NCI-H1694 (cell line): ENCODE data around the gene LPCAT2.

ENCODE experiments used
- DNase-seq: peaks from one replicate; lab custom pipeline; 2025; lab: John Stamatoyannopoulos, UW

The LPCAT2 gene, protein sequence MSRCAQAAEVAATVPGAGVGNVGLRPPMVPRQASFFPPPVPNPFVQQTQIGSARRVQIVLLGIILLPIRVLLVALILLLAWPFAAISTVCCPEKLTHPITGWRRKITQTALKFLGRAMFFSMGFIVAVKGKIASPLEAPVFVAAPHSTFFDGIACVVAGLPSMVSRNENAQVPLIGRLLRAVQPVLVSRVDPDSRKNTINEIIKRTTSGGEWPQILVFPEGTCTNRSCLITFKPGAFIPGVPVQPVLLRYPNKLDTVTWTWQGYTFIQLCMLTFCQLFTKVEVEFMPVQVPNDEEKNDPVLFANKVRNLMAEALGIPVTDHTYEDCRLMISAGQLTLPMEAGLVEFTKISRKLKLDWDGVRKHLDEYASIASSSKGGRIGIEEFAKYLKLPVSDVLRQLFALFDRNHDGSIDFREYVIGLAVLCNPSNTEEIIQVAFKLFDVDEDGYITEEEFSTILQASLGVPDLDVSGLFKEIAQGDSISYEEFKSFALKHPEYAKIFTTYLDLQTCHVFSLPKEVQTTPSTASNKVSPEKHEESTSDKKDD

DNA sequence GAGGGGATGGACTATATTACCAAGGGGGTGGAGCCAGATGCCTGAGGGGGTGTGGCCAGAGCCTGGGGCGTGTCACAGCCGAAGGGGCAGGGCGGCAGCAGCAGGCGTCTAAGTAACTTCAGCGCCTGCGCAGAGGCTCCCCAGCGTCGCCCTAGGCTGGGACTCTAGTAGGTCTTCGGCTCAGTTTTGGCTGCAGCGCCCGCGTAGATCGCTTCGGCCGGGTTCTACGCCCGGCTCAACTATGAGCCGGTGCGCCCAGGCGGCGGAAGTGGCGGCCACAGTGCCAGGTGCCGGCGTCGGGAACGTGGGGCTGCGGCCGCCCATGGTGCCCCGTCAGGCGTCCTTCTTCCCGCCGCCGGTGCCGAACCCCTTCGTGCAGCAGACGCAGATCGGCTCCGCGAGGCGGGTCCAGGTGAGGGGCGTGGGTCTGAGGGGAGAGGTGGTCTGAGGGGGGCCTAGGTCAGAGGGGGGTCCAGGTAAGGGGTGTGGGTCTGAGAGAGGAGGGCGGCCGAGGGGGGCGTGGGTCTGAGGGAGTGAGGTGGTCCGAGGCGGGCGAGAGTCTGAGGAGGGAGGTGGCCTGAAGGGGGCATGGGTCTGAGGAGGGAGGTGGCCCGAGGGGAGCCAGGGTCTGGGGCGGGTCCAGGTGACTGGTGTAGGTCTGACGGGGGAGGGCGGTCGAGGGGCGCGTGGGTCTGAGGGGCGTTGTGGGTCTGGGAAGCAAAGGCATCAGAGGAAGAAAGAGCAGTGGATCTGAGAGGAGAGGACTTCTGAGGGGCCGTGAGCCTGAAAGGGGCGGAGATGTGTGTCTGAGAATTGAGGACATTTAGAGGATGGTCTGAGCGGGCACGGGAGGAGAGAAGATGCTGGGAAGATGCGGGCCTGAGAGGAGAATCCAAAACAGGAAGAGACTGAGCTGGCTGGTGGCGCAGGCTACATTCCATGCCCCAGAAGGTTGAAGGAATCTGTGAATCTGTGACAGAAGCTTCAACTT is at the start of gene LPCAT2:
Gene LPCAT2 (plus strand): TSS at position 132 of the 991 bp plus-strand sequence. CDS start 110 bp downstream, at position 242.
- DNase-seq = no peak

DNA sequence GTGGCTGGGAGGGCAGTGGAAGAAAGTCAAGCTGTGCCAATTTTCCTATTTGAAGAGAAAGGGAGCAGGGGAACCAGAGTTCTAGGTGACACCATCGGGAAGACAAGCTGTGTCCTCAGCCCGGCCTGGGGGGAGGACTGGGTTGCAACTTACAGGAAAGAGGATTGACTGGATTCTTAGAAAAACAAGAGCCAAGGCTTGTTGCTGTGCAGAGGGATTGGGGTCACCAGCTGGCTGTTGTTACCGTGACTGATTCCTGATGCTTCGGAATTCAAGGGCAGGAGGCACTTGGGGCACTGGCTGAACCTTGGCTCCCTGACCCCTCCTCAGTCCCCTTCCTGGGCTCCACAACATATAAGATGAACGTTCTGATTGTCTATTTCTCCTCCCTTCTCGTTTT is 46.6 kb upstream of the LPCAT2 start:
- DNase-seq = no peak

- DNase-seq = no peak
Observed at GRCh38 chr16:55464375-55464774, 44.5 kb upstream of the LPCAT2 start.

- peak; percentile 86 for DNase-seq
Observed at GRCh38 chr16:55465077-55465896, 43.6 kb upstream of the LPCAT2 start.

- DNase-seq = no peak
Observed at GRCh38 chr16:55466209-55466608, 42.7 kb upstream of the LPCAT2 start.

DNA sequence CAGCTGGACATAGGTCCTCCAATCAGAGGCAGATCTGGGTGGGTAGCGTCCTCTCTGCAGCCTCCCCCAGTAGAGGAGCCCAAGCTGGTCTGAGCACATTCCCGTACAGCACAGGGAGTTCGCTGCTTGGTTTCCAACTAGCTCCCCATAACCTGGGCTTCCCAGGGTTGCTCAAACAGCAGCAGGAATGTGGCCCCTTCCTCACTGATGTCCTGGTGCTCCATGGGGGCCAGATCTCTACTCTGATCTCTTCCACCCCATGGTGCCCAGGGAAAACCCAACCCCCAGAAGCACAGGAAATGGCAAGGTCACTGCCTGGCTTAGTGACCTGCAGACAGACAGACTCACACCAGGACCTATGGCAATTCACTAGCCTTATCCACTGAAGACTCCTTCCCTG is 41.0 kb upstream of the LPCAT2 start:
- DNase-seq = no peak

- DNase-seq = no peak
Observed at GRCh38 chr16:55468352-55468990, 40.4 kb upstream of the LPCAT2 start.

GRCh38 chr16:55469821-55470532 is 38.9 kb upstream of the LPCAT2 start:
- no peak for DNase-seq

- no peak for DNase-seq
Observed at GRCh38 chr16:55470533-55471371, 38.1 kb upstream of the LPCAT2 start.

DNA sequence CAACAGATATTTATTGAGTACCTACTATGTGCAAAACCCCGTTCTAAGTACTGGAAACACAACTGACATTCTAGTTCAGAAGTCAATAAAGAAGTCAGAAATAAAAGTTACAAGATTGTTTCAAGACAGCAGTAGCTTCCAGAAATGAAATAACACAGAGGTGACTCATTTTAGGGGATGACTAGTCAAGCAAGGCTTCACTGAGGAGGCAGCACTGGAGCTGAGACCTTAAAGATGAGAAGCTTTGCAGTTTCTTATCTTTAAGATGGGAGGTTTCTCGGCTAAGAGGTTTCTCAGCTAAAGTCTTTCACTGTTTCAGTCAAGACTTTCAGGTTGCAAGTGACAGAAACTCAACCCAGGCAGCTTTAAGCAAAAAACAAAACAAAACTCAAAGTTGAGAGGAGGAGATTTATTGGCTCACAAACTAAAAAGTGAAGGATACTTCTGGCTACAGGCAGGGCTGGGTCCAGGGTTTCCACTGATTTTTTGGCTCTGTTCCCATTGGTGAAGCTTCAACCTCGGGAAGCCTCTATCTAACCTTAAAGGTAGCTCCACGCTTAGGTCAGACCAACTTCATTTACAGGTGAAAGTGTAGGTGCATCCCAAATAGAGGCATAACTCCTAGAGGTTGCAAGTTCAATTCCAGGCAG is 37.3 kb upstream of the LPCAT2 start:
- no peak for DNase-seq

GRCh38 chr16:55473587-55473986 is 35.3 kb upstream of the LPCAT2 start:
- no peak for DNase-seq

- DNase-seq = no peak
Observed at GRCh38 chr16:55474821-55475220, 34.1 kb upstream of the LPCAT2 start.

- DNase-seq = no peak
Observed at GRCh38 chr16:55475919-55476318, 33.0 kb upstream of the LPCAT2 start.

- DNase-seq = no peak
Observed at GRCh38 chr16:55476625-55477533, 32.0 kb upstream of the LPCAT2 start.

GRCh38 chr16:55477736-55478135 is 31.1 kb upstream of the LPCAT2 start:
- DNase-seq = no peak

- peak; percentile 35 for DNase-seq
Observed at GRCh38 chr16:55478827-55479429, 29.9 kb upstream of the LPCAT2 start, which contains the start of gene MMP2. MMP2 (plus strand) TSS chr16:55479198; CDS start chr16:55479480, 282 bp downstream.

- DNase-seq = no peak
Observed at GRCh38 chr16:55479430-55480140, 29.3 kb upstream of the LPCAT2 start.
